Fibroblast of lung (primary cell): ENCODE measurements around the gene ZBTB7C.

Experiments used
- CTCF ChIP-seq, 2 donors: IDR thresholded peaks in 1 of 2; conservative IDR thresholded peaks in 1 of 2; 1 replicate in 1 of 2; 2 replicates in 1 of 2; pipeline ENCODE4 v1.5.1; 2011 to 2012; ENCODE audit warnings: low read length in 2 of 2, control low read depth in 1 of 2, inconsistent platforms in 1 of 2, low read depth in 1 of 2, mild to moderate bottlenecking in 1 of 2
- EZH2 ChIP-seq: IDR thresholded peaks from 2 replicates; pipeline ENCODE4 v1.5.1; 2012; ENCODE audit warnings: low read length, control low read depth, mild to moderate bottlenecking; ENCODE audit errors: missing control alignments

- TF ChIP-seq CTCF (conservative IDR thresholded peaks at IDR 0.05 in 1 of 2, IDR thresholded peaks at IDR 0.05 in 1 of 2; ENCODE audit: low read depth in 1 of 2, low read length in 2 of 2), result no peak
- peak; percentile 98 for TF ChIP-seq EZH2
These were observed 964 bp downstream of the ZBTB7C start for GRCh38 chr18:48408111-48408726.
